Hepatic stellate cell (primary cell): ENCODE measurements around the gene MAS1.
"Not testable (repeated sequence)": the region's sequence is repeated elsewhere in the genome, so short reads cannot be mapped to it uniquely, and the experiment has no call there.

Experiments
- DNase-seq: peaks from one replicate; pipeline ENCODE4 v3.0.0; 2011; ENCODE audit warnings: low spot score

Gene MAS1

DNA sequence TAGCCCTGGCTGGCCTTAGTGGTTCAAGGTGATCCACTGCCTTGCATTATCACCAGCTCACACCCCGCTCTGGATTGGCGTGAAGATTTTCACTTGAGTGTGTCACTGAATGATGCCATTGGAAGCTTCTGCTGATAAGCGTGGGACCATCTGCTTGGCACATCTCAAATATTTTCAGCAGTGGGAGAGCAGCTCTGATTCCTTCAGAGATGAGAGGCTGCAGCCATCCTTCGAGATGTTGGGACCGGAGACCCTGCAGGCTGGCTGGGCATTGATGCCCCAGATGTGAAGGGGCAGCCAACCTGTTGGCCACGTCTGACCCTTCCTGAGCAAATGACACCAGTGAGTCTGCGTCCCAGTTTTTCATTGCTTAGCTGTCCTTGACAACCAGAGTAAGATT, at the start of gene MAS1:
Gene MAS1, plus strand, starts transcription at position 197 of the 400 bp plus-strand sequence. CDS start 15,968 bp downstream, outside the sequence.
- no peak for DNase-seq

GRCh38 chr6:159842035-159842434, 48.8 kb upstream of the MAS1 start:
- peak; percentile 32 for DNase-seq

- no peak for DNase-seq
Measured at GRCh38 chr6:159844737-159845645, 45.8 kb upstream of the MAS1 start.

- DNase-seq, result not testable (repeated sequence)
Measured at GRCh38 chr6:159848552-159848951, 42.2 kb upstream of the MAS1 start.

- not testable (repeated sequence) for DNase-seq
Measured at GRCh38 chr6:159849851-159850250, 40.9 kb upstream of the MAS1 start.

DNA sequence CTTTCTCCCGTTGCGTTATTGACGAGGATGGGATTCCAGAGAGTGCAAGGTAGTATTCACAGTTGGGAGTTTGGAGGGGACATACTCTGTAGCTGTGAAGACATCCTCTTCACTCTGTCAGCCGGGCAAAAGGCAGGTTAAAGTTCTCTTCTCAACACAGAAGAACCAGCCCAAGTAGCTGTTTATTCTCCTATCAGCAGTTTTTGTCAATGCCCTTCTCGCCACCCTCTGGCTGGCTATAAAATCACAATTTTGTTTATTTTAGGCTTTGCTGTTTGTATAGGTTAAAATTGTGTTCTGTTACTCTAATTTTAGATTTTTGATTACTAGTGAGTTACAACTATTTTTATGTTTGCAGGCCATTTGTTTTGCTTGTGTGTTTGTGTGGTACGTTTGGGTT, 37.9 kb upstream of the MAS1 start:
- DNase-seq, result no peak

GRCh38 chr6:159853754-159854153, 37.0 kb upstream of the MAS1 start:
- no peak for DNase-seq

DNA sequence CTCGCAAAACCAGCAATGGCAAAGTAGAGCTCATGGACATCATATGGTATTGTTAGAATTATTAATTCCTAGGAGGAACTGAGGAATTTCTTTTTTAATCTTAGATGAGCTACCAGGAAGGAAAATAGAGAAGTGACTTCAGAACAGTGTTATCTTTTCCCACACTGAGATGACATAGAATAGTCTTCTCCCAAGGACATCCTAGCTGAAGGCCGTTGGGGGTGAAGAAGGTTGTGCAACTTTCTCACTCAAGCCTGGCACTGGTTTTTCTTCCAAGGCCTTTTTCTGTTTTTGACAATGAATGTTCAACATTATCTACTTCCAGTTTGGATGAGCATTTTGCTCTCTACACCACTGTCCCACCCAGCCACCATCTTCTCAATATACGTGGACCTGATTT, 35.8 kb upstream of the MAS1 start:
- DNase-seq, result no peak

DNA sequence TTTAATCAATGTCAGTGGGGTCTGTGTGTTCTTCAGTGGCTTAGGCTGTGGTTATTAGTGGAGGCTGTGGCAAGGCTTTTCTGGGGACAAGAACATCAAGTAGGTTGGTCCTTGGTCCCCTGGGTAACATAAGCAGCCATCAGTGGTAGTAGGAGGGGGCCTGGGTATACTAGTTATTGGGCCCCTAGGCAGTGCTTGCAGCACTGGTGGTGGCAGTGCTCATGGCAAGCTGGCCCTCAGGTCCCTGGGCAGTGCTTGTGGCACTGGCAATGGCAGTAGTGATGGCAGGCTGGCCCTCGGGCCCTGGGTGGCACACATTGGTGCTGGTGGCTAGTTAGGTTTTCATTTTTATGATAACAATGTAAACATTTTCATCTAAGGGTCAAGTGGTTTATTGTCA, 32.5 kb upstream of the MAS1 start:
- no peak for DNase-seq

DNA sequence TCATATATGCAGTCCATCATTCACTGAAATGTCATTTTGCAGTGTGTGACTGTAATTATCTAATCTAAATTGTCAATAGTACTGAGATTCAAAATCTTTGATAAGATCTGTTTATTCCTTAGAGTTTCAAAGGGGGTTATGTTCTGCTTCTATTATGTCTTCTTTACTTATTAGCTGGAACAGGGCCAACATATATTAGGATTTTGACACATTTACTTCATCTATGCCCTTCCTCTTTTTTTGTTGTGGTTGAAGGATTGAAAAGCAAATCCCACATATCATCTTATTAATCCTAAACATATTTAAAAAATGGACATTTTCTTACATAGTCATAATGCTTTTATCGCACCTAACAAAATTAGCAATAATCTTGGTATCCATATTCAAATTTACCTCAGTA, 30.3 kb upstream of the MAS1 start:
- DNase-seq, result no peak

DNA sequence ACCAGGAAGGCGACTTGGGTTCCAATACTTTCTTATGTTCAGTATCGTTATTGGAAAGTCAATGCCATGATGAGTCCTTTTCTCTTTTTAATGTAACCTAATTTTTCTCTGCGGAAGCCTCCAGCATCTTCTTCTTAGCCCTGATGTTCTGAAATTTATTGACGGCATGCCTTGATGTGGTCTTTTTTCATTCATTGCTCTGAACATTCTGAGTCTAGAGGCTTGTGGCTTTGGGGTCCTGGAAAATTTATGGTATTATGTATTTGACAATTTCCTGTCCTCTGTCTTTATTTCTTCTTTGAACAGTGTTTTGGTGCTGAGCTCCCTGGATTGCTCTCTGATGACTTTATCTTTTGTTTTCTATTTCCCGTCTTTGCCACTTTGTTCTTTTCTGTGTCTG, 28.7 kb upstream of the MAS1 start:
- DNase-seq, result no peak

DNA sequence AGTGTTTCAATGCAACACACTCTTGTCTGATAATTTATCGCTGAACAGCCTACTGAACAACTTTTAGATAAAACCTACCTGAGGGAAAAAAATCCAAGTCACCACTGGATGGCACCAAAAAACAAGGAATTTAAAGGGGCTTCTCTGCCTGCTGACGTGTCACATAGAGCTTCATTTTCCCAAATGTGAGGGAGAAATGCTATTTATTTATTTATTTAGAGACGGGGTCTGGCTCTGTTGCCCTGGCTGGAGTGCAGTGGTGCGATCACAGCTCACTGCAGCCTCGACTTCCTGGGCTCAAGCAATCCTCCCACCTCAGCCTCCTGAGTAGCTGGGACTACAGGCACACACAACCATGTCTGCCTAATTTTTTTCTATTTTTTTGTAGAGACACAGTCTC, 27.4 kb upstream of the MAS1 start:
- DNase-seq, result peak; percentile 67

DNA sequence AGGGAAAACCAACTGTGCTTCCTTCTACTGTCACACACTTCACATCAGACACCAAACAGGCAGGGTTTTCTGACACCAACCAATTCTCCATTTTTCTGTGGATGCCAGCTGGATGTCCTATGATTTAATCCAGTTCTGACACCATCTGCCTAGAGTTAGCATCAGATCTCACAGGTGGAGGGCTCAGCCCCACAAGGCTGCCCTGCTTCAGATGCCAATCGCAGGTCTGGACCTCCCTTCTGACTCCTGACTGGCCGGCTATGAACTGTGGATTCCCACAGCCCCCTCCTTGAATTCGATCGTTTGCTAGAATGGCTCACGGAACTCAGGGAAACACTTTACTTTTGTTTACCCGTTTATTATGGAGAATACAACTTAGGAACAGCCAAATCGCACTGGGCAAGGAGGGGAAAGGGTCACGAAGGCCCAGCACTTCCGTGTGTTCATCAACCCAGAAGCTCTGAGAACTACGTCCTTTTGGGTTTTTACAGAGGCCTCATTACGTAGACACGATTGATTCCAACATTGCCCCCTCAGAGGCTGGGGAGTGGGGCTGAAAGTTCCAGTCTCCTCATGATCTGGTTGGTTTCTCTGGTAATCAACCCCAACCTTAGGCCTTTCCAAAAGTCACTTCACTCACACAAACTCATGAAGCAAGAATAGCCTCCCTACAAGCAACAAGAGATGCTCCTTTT, 25.4 kb upstream of the MAS1 start:
- no peak for DNase-seq

- no peak for DNase-seq
Measured at GRCh38 chr6:159866286-159867247, 24.2 kb upstream of the MAS1 start.

DNA sequence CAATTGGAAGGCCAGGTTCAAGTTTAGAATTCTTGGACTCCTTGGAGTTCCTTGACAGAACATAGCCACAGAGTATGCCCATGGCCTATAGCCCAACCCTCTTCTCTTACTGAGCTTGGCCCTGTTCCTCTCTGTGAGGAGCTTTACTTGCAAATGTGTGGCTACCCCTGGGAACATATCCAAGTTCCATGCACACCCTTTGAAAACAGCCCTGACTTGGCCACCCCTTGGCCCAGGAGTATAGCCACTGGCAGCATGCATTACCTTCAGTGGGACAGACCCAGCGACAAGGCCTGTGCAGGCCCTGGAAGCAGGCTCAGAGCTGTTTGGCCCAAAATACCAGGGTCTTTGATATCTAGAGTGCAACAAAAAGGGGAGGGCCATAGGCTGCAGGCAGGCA, 19.5 kb upstream of the MAS1 start:
- DNase-seq, result no peak

DNA sequence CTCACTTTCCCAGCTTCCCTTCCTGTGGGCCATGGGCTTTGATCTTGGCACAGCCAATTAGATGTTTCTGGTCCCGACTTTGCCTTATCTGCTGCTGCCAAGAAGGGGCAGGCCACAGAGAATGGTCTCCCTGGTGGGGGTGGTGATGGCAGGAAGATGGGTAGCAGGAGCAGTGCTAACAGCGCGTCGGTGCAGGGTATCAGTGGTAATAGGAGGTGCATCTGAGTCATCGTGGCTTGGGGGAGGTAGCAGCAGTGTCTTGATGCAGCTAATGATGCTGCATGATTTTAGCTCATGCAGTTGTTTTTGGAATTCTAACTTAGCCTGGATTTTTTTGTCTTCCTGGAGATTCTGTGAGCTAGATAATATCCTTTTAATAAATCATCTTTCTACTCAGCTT, 18.9 kb upstream of the MAS1 start:
- DNase-seq, result no peak

DNA sequence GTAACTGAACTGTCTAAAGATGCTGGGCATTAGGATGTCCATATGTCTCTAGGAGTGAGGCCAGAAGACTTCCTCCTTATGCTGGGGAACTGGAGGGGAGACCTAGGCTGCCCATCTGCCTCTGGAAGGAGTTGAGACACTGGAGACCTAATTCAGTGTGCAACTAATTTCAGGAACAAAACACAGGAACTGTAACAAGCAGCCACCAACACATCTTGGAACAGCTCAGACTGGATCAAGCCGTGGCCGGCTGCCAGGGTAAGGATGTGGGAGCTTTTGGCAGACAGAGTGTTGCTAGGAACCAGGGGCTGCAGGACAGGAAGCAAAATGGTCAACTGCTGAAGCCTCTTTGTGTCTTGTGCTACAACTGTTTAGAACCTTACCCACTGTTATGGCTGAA, 16.4 kb upstream of the MAS1 start:
- DNase-seq, result no peak

DNA sequence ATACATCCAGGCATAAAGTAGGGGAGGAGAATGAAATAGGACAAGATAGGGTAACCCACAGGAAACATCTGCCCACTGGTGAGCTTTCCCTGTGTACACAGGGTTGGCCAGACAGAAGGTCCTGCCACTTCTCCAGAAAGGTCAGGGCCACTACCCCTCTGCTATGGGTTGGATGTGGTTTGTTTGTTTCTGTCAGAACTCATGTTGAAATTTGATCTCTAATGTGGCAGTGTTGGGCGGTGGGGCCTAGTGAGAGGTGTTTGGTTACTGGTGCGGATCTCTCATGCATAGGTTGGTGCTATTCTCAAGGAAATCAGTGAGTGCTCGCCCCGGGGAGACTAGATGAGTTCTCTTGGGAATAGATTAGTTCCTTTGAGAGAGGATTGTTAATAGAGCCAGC, 15.6 kb upstream of the MAS1 start:
- DNase-seq, result no peak

GRCh38 chr6:159876242-159876641, 14.5 kb upstream of the MAS1 start:
- DNase-seq, result no peak

DNA sequence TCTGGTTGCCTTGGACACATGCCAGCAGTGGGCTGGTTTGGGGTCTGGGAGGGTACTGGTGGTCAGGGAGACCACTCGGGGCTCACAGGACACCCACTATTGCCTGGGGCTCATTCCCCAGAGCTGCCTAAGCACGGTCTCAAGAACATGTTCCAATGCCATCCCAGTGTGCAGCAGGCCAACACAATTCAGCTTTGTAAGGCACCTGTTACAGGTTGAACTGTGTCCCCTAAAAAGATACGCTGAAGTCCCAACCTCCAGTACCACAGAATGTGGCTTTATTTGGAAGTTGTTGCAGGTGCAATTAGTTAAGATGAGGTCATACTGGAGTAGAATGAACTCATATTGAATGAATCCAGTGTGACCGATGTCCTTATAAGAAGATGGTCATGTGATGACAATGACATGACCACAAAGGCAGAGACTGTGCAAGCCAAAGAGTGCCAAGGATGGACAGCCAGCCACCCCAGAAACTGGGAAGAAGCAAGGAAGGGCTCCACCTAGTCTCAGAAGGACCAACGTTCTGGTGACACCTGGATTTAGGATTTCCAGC, 13.5 kb upstream of the MAS1 start:
- no peak for DNase-seq

GRCh38 chr6:159878341-159878740, 12.4 kb upstream of the MAS1 start:
- no peak for DNase-seq

GRCh38 chr6:159879856-159880255, 10.9 kb upstream of the MAS1 start:
- no peak for DNase-seq
